ENCODE data around the gene SORBS2.

DNA sequence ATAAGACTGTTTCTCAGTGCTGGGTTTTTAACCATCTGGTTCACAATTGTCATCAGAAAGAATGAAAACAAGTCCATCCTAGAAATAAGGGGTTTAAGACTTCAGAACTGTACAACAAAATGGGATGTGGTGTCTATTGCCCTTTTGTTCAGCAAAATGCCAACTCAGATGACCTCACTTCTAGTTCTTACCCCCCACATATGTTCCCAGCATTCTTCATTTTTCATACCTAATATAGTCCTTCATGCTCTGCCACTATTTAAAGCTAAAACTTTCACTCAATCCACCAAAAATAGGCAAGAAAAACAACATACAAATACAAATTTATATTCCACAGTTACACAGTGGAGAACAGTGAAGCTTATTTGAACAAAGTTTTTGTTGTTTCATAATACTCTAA, 111.4 kb downstream of the SORBS2 start:
- TF ChIP-seq POLR2A (IDR thresholded peaks at IDR 0.05) (no peak), EP300 (IDR thresholded peaks at IDR 0.05) (no peak), POLR2AphosphoS5 (IDR thresholded peaks at IDR 0.05) (no peak)

Measured in suprapubic skin (tissue), 4 donors.